Liver (tissue), 3 donors: ENCODE measurements around the gene PLCB4.

Source experiments
- EGR1 ChIP-seq, 2 donors: IDR thresholded peaks; 2 replicates each; pipeline ENCODE4 v1.6.1; 2016 to 2018; ENCODE audit warnings: antibody characterized with exemption in 2 of 2, low read depth in 2 of 2
- FOXA2 ChIP-seq: IDR thresholded peaks from 2 replicates; pipeline ENCODE4 v1.6.1; 2016; ENCODE audit warnings: antibody characterized with exemption
- GABPA ChIP-seq, 2 donors: IDR thresholded peaks in 1 of 2; conservative IDR thresholded peaks in 1 of 2; 2 replicates each; pipeline ENCODE4 v1.6.1; 2016; ENCODE audit warnings: antibody characterized with exemption in 2 of 2, mild to moderate bottlenecking in 1 of 2, moderate library complexity in 1 of 2
- HNF4A ChIP-seq, 2 donors: conservative IDR thresholded peaks; 2 replicates each; pipeline ENCODE4 v1.6.1; 2016; ENCODE audit warnings: antibody characterized with exemption in 2 of 2, mild to moderate bottlenecking in 2 of 2
- HNF4G ChIP-seq: IDR thresholded peaks from 2 replicates; pipeline ENCODE4 v1.6.1; 2016; ENCODE audit warnings: antibody characterized with exemption
- JUND ChIP-seq, 2 donors: IDR thresholded peaks; 2 replicates each; pipeline ENCODE4 v1.6.1; 2016; ENCODE audit warnings: antibody characterized with exemption in 2 of 2
- RAD21 ChIP-seq, 2 donors: IDR thresholded peaks; 2 replicates each; pipeline ENCODE4 v1.6.1; 2016; ENCODE audit warnings: antibody characterized with exemption in 2 of 2, mild to moderate bottlenecking in 2 of 2
- RXRA ChIP-seq, 2 donors: IDR thresholded peaks; 2 replicates each; pipeline ENCODE4 v1.6.1; 2017 to 2018; ENCODE audit warnings: antibody characterized with exemption in 2 of 2, mild to moderate bottlenecking in 1 of 2
- YY1 ChIP-seq: IDR thresholded peaks from 2 replicates; pipeline ENCODE4 v1.6.1; 2016; ENCODE audit warnings: antibody characterized with exemption, mild to moderate bottlenecking
- TF ChIP-seq, protein P1 (sequence below): fragments of 150-350 bp; IDR thresholded peaks from 2 replicates; pipeline ENCODE4 v1.5.1; 2017; ENCODE audit warnings: improper control_type of control experiment, low read depth, low read length; ENCODE audit not compliant: missing input control
- TF ChIP-seq, protein P2 (sequence below): IDR thresholded peaks from 2 replicates; pipeline ENCODE4 v1.6.1; 2016; ENCODE audit warnings: antibody characterized with exemption
- TF ChIP-seq, protein P3 (sequence below): IDR thresholded peaks from 2 replicates; pipeline ENCODE4 v1.6.1; 2016; ENCODE audit warnings: antibody characterized with exemption
- TF ChIP-seq, protein P4 (sequence below): IDR thresholded peaks from 2 replicates; pipeline ENCODE4 v1.6.1; 2016; ENCODE audit warnings: antibody characterized with exemption, mild to moderate bottlenecking
- donor health status: healthy.
- donor health status: healthy.

DNA sequence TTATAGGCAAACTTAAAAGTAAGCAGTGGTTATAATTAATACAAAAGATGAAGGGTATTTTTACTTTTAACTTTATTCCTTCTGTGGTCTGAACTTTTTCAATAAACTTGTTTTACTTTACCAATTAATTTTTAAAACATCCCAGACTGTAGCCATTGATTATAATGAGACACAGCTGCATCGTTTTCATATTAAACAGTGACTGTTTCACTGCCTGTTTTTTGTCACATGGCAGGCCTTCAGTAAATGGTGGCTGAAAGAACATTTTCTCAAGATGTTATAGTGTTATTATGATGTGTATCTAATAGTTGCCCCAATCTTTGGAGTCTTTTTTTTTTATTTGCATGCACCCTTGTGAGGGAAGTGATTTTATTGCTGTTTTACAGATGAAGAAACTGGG, 95.1 kb downstream of the PLCB4 start:
- TF ChIP-seq, protein P1, sequence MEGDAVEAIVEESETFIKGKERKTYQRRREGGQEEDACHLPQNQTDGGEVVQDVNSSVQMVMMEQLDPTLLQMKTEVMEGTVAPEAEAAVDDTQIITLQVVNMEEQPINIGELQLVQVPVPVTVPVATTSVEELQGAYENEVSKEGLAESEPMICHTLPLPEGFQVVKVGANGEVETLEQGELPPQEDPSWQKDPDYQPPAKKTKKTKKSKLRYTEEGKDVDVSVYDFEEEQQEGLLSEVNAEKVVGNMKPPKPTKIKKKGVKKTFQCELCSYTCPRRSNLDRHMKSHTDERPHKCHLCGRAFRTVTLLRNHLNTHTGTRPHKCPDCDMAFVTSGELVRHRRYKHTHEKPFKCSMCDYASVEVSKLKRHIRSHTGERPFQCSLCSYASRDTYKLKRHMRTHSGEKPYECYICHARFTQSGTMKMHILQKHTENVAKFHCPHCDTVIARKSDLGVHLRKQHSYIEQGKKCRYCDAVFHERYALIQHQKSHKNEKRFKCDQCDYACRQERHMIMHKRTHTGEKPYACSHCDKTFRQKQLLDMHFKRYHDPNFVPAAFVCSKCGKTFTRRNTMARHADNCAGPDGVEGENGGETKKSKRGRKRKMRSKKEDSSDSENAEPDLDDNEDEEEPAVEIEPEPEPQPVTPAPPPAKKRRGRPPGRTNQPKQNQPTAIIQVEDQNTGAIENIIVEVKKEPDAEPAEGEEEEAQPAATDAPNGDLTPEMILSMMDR = no peak
- TF ChIP-seq, protein P2, sequence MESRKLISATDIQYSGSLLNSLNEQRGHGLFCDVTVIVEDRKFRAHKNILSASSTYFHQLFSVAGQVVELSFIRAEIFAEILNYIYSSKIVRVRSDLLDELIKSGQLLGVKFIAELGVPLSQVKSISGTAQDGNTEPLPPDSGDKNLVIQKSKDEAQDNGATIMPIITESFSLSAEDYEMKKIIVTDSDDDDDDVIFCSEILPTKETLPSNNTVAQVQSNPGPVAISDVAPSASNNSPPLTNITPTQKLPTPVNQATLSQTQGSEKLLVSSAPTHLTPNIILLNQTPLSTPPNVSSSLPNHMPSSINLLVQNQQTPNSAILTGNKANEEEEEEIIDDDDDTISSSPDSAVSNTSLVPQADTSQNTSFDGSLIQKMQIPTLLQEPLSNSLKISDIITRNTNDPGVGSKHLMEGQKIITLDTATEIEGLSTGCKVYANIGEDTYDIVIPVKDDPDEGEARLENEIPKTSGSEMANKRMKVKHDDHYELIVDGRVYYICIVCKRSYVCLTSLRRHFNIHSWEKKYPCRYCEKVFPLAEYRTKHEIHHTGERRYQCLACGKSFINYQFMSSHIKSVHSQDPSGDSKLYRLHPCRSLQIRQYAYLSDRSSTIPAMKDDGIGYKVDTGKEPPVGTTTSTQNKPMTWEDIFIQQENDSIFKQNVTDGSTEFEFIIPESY = no peak
- TF ChIP-seq RAD21 (IDR thresholded peaks at IDR 0.05) = no peak
- TF ChIP-seq HNF4G = no peak
- no peak for TF ChIP-seq FOXA2
- TF ChIP-seq RXRA (IDR thresholded peaks at IDR 0.05) = no peak
- TF ChIP-seq, protein P3, sequence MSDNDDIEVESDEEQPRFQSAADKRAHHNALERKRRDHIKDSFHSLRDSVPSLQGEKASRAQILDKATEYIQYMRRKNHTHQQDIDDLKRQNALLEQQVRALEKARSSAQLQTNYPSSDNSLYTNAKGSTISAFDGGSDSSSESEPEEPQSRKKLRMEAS = no peak
- TF ChIP-seq, protein P4, sequence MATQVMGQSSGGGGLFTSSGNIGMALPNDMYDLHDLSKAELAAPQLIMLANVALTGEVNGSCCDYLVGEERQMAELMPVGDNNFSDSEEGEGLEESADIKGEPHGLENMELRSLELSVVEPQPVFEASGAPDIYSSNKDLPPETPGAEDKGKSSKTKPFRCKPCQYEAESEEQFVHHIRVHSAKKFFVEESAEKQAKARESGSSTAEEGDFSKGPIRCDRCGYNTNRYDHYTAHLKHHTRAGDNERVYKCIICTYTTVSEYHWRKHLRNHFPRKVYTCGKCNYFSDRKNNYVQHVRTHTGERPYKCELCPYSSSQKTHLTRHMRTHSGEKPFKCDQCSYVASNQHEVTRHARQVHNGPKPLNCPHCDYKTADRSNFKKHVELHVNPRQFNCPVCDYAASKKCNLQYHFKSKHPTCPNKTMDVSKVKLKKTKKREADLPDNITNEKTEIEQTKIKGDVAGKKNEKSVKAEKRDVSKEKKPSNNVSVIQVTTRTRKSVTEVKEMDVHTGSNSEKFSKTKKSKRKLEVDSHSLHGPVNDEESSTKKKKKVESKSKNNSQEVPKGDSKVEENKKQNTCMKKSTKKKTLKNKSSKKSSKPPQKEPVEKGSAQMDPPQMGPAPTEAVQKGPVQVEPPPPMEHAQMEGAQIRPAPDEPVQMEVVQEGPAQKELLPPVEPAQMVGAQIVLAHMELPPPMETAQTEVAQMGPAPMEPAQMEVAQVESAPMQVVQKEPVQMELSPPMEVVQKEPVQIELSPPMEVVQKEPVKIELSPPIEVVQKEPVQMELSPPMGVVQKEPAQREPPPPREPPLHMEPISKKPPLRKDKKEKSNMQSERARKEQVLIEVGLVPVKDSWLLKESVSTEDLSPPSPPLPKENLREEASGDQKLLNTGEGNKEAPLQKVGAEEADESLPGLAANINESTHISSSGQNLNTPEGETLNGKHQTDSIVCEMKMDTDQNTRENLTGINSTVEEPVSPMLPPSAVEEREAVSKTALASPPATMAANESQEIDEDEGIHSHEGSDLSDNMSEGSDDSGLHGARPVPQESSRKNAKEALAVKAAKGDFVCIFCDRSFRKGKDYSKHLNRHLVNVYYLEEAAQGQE = no peak
- TF ChIP-seq JUND (IDR thresholded peaks at IDR 0.05) = no peak
- no peak for TF ChIP-seq HNF4A (conservative IDR thresholded peaks at IDR 0.05)
- TF ChIP-seq GABPA (IDR thresholded peaks at IDR 0.05 in 1 of 2, conservative IDR thresholded peaks at IDR 0.05 in 1 of 2) = no peak
- TF ChIP-seq EGR1 (IDR thresholded peaks at IDR 0.05; ENCODE audit: low read depth in 2 of 2) = no peak
- TF ChIP-seq YY1 = no peak
